NCI-H446 (cell line): Measurements from ENCODE around the gene CAMKK1.
A peak's percentile ranks its signal among the peaks of the same experiment; 100 is the strongest.
"Not testable (repeated sequence)": the region's sequence is repeated elsewhere in the genome, so short reads cannot be mapped to it uniquely, and the experiment has no call there.

Source experiments
- DNase-seq, 2 experiments: peaks; one replicate each; lab custom pipeline; 2025; lab: John Stamatoyannopoulos, UW

The CAMKK1 gene

DNA sequence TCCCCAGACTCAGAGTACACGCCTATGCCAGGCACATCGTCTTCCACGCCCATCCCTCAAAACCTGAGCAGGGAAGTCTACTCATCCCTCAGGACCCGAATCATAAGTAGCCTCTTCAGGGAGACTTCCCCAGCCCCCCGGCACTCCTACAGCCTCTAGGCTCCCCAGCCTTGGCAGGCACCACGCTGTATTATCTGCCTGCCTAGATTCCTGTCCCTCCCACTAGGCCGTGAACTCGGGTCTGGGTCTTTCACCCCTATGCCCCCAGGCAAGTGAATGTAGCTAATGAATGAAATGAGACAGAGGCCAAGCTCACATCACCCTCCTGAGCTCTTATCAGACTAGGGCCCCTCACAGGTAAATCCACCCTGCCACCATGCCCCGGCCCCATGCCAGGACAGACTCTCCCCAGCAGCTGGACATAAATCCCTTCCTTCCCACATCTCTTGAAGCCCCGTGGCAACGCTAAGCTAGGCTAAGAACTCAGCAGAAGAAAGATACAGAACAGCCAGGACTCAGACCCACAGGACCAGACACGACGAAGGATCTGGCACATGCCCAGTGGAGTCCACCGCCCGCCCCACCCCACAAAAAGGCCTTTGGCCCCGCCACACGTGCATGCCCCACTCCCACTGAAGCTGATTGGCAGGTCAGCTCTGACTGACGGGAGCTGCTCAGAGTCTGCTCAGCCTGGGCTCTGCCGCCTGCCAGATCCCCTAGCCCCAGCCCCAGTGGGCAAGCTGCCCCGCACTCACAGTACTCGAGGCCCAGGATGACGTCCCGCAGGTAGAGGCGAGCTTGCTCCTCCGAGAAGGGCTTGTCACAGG lies 13.0 kb downstream of the CAMKK1 start:
- DNase-seq: peak in 1 of 2 experiments; percentile 33

DNA sequence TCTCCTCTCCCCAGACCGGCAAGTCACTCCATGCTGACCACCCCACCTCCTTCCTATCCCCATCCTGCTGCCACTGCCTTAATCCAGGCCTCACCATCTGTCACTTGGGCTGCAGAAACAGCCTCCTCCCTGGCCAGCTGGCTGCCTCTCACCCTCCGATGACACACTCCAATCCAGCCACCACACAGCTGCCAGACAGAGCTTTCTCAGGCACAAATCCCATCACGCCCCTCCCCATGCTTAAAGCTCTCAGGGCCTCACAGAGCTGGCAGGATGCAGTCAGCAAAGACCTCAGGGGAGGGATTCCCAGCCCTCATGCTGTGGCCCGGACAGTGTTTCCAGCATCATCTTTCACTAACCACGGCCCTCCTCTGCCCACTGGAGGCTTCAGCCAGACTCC lies 13.7 kb downstream of the CAMKK1 start:
- peak; percentile 83 to 94 for DNase-seq

DNA sequence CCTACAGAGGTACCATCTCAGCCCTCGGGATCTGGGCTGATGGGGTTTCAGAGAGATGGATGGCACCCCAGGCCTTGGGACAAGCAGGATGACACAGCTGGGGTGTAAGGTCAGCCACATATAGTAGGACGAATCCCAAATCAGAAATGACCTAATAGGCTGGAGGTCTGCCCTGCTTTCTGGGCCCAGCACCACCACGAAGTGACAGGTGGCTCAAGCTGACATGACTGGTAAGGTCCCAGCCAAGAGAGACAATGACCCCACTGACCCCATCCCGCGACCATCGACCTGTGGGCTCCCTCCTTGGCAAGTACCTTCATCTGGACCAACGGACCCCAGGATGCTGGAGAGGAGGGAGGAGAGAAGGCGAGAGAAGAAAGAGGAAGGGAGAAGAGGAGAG lies 15.6 kb downstream of the CAMKK1 start:
- no peak for DNase-seq

DNA sequence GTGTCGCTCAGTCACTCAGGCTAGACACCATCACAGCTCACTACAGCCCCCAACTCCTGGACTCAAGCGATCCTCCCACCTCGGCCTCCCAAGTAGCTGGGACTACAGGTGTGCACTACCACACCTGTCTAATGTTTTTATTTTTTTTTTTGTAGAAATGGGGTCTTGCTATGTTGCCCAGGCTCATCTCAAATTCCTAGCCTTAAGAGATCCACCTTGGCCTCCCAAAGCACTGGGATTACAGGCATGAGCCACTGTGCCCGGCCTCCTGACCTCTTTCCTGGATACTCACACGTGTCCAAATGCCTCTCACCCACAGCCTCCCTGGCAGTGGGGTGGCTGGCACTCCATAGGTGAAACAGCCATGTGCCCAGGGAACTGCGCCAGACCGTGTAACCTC lies 17.5 kb downstream of the CAMKK1 start:
- DNase-seq: no peak

DNA sequence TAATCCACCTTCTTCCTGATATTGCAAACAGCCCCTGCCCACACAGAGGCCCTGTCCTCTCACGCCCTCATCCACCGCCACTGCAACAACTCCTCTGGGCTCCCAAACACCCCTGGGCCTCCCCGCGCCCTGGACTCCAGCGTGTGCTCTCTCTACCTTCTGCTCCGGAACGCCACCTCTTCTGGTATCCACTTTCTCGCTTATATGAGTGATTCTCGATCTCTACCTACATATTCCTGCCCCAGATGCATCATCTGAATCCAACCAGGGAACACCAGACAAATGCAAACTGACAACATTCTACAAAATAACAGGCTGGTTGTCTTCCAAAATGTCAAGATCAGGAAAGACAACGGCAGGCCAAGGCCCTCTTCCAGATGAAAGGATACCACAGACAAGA lies 19.0 kb downstream of the CAMKK1 start:
- DNase-seq: no peak

DNA sequence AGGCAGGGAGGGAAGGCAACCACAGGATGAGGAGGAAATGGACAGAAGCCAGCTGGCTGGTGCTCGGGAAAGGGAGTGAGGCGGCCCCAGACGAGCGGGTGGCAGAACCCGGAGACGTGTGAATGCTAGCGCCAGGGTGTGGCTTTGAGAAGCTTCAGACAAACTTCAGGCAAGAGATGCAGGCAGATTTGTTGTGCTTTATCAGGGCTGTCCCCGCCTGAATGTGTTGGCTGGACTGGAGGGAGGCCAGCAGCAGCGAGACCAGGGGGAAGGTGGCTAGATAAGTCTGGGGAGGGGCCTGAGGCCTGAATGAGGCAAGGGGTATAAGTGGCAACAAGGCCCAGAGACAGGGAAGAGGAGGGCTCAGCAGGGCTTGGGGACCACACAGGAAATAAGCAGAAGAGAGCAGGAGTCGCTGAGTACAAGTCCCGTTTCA lies 22.0 kb downstream of the CAMKK1 start:
- peak in 1 of 2 experiments; percentile 47 for DNase-seq

DNA sequence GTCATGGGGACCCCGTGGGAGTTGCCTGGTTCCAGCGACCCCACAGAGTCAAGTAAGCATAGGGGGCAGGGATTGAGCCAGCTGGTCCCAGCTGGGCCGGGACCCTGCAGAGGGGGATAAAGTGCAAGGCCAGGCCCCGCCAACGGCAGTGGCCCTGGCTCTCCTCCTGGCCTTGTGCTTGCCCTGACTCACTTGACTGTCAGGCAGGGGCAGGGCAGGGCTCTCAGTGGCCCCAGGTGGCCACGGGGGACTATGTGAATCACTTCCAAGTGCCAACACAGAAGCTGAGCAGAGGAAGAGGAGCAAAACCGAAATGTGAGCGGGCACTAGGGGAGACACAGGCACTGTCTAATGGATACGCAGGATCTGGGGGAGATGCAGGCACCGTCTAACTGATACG lies 25.2 kb downstream of the CAMKK1 start:
- DNase-seq: no peak

DNA sequence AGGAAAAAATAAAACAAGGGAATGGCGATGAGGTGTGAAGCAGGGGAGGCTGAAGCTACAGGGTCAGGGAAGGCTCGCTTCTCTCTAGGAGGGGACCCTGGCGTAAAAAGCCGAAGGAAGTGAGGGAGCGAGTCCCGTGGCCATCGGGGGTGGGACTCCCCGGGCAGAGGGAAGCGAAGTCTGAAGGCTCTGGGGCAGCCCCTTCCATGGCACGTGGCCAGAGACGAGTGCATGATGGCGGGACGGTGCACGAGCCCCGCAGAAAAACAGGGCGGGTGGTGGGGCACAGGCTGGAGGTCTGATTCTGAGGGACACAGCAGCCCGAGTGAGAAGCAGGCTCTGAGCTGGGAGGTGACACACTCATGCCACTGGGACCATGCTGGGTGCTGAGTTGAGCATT lies 25.7 kb downstream of the CAMKK1 start:
- DNase-seq: no peak

DNA sequence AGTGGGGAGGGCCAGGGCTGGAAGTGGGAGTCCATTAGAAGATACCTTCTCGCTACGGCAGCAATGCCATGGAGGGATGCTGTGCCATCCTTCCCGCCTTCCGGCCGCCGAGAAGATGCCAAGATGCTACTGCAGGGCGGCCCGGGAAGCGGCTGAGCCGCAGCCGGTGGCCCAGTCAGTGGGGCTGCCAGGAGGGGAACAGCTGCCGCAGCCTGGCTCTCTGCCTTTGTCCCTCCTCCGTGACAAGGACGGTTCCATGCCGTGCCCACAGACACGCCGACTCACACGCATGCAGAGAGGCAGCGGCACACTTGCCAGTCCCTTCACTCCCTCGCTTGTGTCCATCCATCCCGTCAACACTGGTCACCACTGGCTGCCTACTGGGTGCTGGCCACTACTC lies 26.6 kb downstream of the CAMKK1 start:
- peak in 1 of 2 experiments; percentile 74 for DNase-seq

DNA sequence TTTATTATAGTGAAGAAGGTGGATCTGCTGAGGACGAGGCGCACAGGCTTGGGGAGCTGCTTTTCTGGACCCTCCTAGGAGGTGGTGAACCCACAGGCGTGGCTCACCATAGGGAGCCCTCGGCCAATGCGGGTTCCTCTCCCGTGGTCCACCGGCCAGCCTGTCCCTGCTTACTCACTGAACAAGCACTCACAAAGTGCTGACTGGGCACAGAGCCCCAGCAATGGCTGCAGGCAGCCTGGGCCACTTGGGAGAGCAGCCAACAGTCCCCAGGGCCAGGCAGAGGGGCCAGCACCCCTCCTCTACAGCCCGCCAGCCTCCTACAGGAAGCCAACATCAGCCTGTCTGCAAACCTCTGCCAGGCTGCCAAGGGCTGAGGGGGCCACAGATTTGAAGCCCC lies 27.7 kb downstream of the CAMKK1 start:
- DNase-seq: peak in 1 of 2 experiments; percentile 52

DNA sequence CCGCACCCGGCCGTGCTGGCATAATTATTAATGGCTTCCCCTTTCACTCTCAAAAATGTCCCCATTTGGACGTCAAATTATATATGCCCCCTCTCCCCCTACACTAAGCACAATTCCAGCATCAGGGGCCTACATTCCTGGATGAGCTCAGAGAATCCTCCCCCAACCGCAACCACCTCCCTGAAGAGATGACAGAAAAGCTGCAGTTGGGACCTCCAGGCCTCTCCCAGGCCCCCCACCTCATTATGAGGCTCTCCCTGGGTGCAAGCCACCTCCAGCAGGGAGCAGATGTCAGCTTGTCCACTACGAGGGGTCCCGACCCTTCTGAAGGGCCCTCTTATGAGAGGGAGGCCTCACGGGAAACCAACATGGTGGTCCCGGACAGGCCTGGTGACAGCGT lies 28.3 kb downstream of the CAMKK1 start:
- DNase-seq: no peak

DNA sequence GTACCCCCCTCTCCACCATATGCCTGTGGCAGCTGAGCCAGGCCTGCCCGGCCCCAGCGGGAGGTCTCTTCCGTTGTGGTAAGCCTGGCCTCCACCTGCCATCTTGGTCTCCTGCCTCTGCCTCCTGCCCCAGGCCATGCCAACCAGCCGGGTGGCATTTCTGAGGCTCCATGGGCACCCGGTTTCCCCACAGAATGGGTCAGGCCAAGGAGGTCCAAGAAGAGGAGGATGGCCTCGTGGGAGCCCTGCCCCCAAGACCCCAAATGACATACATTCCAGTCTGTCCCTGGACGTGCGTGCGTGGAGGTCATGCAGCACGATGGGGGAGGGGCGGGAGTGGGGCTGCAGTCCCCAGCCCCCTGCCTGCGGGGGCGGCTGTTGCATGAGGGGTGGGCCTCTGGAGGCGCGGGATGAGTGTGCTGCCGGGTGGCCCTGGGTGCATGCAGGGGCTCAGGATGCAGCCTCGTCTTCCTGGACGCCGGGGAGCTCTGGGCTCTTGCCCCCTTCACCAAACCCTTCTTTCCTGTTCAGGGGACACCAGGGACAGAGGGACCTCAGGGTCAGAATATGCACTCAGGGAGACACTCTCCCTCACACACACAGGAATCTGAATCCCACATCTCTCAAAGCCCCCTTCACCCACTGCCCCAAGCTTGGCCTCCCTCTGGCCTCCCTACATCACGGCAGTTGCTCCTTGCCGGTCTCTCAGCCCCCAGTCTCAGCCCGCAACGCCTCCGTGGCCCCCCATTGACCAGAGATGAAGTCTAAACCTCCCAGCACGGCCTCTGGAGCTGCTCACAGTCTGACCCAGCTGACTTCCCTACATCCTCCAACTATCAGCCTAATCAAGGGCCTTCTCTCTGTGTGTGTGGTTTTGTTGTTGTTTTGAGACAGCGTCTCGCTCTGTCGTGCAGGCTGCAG lies 30.8 kb downstream of the CAMKK1 start:
- DNase-seq: no peak

DNA sequence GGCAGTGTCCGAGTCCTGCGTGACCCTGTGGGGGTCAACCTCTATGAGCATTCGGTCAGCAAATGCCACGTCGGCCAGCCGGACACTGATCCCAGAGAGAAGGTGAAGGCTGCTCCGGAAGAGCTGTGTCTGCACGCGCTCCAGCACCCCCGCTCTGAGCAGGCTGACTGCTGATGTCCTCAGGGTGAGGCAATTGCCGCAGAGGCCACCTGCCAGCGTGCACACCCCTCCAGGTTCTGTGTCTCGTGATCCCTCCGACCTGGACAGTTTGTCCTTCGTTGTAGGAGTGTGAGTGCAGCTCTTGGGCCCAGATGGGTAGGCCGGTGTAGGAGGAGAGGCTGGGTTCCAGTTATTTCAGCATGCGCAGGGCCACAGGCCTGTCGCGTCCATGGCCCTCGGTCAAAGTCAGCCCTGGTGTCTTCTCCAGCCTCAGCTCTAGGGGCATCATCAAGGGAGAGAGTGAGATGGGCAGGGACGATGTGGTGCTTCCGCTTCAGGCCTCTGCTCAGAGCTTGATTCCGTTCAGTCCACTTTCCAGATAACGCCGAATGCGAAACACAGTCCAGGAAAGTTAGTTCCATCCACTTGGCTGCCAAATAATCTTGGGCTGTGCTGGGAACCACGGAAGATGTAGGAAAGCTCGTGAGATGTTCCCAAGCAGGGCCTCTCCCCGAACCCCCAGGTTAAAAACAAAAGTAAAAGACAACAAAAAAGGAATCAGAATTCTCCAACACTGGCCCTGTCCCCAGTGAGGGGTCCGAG lies 31.7 kb downstream of the CAMKK1 start:
- DNase-seq: no peak

DNA sequence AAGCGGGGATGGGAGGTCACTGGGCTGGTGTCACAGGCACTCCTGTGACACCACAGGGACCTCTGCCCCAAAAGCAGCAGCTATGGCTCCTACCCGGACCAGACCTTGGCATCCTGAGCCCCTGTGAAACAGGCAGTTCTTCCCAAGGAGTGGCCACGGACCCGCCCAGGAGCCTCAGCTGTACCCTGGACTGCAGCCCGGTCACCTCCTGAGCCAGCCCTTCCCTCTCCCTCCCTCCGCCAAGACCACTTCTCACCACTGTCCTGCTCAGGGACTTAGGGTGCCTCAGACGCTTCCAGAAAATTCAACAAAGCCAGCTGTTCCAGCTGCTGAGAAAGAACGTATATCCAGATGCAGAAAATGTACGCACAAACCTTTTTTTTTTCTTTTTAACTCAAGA lies 32.9 kb downstream of the CAMKK1 start:
- DNase-seq: no peak

DNA sequence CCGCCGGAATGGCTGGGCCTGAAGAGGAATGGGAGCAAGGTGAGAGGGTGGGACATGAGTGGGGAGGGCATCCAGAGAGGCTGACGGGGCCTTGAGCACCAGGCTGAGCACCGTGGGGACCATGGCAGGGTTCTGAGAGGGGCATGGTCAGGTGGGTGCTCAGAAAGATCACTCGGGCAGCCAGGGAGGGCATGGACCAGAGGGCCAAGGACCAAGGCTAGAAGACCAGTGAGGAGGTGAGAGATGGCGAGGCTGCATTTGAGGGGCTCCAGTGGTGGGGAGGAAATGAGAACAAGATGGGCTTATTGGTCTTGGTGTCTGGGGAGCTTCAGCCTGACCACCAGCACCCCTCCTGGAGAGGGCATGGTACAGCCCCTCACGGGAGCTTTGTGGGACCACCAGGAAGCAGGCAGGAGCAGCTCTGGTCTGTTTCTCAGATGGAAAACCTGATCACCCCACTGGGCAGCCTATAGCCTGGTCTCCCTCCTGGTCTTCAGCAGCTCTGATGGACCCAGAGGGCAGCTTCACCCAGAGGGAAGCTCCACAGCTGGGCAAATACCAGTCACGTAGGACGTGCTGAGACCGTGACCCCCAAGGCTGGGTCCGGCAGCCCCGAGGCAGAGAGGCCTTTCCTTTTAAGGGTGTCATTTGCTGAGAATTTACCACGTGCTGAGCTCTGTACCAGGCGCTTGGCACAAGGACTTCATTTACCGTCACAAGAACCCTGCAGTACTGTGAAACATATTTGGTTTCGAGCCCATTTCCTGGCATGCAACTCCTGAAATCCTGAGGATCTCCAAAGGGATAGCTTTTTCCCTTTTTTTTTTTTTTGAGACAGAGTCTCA lies 35.4 kb downstream of the CAMKK1 start:
- no peak for DNase-seq

DNA sequence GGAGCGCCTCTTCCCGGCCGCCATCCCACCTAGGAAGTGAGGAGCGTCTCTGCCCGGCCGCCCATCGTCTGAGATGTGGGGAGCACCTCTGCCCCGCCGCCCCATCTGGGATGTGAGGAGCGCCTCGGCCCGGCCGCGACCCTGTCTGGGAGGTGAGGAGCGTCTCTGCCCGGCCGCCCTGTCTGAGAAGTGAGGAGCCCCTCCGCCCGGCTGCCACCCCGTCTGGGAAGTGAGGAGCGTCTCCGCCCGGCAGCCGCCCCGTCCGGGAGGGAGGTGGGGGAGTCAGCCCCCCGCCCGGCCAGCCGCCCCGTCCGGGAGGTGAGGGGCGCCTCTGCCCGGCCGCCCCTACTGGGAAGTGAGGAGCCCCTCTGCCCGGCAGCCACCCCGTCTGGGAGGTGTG lies 38.6 kb downstream of the CAMKK1 start:
- not testable (repeated sequence) for DNase-seq

DNA sequence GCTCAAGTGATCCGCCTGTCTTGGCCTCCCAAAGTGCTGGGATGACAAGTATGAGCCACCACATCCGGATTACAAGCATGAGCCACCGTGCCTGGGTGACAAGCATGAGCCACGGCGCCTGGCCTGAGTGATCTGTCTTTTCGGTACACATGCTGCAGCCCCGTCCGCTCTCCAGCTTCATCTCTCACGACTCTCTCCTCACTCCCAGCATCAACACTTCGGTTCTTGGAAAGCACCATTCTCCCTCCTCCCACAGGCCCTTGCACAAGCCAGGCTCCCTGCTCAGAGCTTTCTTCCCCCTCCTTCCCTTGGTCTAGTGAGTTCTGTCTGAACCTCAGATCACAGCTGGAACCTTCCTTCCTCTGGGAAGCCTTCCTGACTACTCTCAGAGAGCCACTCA lies 40.3 kb downstream of the CAMKK1 start:
- DNase-seq: no peak

DNA sequence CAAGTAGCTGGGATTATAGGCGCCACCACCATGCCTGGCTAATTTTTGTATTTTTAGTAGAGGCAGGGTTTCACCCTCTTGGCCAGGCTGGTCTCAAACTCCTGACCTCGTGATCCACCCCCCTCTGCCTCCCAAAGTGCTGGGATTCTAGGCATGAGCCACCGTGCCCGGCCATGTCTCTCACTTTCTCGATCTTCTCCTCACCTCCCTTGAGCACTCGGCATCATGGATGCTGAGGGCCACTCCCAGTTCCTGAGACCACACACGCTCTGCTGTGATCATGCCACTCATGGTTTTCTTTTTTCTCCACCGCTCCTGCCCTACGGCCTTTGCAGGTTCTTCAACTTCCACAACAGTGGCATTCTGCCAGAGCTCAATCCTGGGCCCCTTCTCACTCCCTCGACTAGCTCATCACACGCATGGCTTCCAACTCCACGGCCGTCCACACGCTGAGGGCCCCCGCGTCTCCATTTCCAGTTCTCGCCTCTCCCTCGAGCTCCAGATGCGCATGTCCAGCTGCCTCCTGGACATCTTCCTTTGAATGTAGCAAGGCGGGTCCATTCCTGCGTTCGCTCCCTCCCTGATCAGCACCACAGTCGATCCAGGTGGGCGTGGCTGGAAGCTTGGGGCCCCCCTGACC lies 41.3 kb downstream of the CAMKK1 start:
- no peak for DNase-seq

DNA sequence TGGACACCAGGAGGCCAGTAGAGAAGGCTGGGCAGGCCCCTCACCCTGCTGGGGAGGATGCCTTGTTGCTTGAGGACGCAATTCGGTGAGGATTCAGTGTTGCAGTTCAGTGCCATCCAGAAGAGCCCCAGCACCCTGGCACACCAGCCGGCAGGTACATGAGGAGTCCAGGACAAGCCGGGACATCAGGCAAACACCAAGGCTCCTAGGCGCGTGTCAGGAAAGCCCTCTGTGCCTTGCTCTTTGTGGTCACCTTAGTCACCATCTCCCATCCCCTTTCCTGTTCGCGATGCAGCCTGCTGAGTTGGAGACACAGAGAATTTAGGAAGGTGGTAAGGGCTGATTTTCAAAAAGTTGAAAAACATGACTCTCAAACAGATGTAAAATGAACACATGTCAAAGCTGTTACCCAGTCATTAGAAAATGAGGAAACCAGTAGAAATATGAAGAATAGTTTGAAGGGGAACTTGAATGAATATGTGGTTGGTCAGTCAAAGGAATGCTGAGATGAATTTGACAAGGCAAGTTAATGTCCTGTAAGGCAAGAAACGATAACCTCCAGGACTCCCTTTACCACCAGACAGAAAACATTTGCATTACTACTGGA lies 44.5 kb downstream of the CAMKK1 start:
- no peak for DNase-seq

DNA sequence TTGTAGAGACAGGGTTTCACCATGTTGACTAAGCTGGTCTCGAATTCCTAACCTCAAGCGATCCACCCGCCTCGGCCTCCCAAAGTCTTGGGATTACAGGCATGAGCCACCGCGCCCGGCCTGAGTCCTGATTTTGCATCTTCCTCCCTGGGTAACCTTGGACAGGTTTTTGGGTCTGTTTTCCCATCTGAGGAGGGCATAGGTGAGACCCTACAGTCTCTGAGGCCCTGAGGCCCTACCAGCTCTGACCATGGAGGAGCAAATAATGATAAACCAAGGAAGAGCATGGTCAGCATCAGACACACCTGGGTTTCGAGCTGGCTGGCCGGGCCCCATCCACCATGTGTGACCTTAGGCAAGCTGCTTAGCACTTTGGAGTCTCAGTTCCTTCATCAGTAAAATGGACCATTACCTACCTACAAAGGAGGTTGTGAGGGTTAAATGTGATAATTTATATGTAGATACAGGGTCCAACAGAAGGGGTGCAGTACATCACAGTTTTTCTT lies 45.6 kb downstream of the CAMKK1 start:
- no peak for DNase-seq
